Activated CD8-positive, alpha-beta memory T cell treated with anti-CD3 and anti-CD28 coated beads, Interleukin-2, amount 50 U/mL, for 24 hours (primary cell): ENCODE data around the gene ZNF165.
"Not testable (repeated sequence)": the region's sequence is repeated elsewhere in the genome, so short reads cannot be mapped to it uniquely, and the experiment has no call there.

Source experiments
- DNase-seq: peaks from one replicate; pipeline ENCODE4 v3.0.0-alpha.2; 2020; ENCODE audit errors: extremely low read depth

ZNF165 gene

GRCh38 chr6:28121876-28122275 lies 41.5 kb downstream of the ZNF165 start:
- DNase-seq = no peak

- not testable (repeated sequence) for DNase-seq
Observed at GRCh38 chr6:28122283-28122682, 41.9 kb downstream of the ZNF165 start.

- no peak for DNase-seq
Observed at GRCh38 chr6:28124350-28124970, 44.1 kb downstream of the ZNF165 start, which contains the start of gene ZSCAN16. Gene ZSCAN16, plus strand, starts transcription at chr6:28124609. Its CDS starts 835 bp downstream, at chr6:28125444.

GRCh38 chr6:28124971-28125353 lies 44.6 kb downstream of the ZNF165 start:
- no peak for DNase-seq

GRCh38 chr6:28125401-28125800 lies 45.0 kb downstream of the ZNF165 start:
- no peak for DNase-seq

GRCh38 chr6:28134015-28134414 lies 53.6 kb downstream of the ZNF165 start:
- no peak for DNase-seq

GRCh38 chr6:28134716-28135115 lies 54.3 kb downstream of the ZNF165 start:
- DNase-seq = no peak

- no peak for DNase-seq
Observed at GRCh38 chr6:28135393-28135792, 55.0 kb downstream of the ZNF165 start.

- peak; percentile 65 for DNase-seq
Observed at GRCh38 chr6:28136585-28137504, 56.5 kb downstream of the ZNF165 start.

GRCh38 chr6:28137505-28137981 lies 57.2 kb downstream of the ZNF165 start:
- DNase-seq = no peak
